HT-29 (cell line): Measurements from ENCODE around the gene RFTN1. TPM values are rescaled to one million over a fixed set of nuclear protein-coding genes. Genes with fewer than 3 reads are reported as not detected.

Experiments
- DNase-seq: peaks from one replicate; pipeline ENCODE4 v3.0.0-alpha.2; 2015; ENCODE audit warnings: low spot score
- total RNA-seq: library from RNA; depleted of rRNA; stranded (reverse); fragments of >200 nt; shearing (Covaris generic); gene quantifications from 2 replicates; pipeline ENCODE4 v1.2.3, GENCODE V29; 2014

Gene RFTN1
- total RNA-seq, 1 experiment from 2014 or later = not detected

GRCh38 chr3:16487511-16488175 lies 25.9 kb downstream of the RFTN1 start:
- no peak for DNase-seq

GRCh38 chr3:16486951-16487480 lies 26.5 kb downstream of the RFTN1 start:
- DNase-seq = no peak

GRCh38 chr3:16486201-16486600 lies 27.3 kb downstream of the RFTN1 start:
- DNase-seq = no peak

- DNase-seq = no peak
These were observed 28.0 kb downstream of the RFTN1 start for GRCh38 chr3:16485395-16485992.

GRCh38 chr3:16484984-16485383 lies 28.5 kb downstream of the RFTN1 start:
- DNase-seq = no peak

GRCh38 chr3:16484216-16484615 lies 29.3 kb downstream of the RFTN1 start:
- DNase-seq = no peak

- no peak for DNase-seq
These were observed 30.5 kb downstream of the RFTN1 start for GRCh38 chr3:16482770-16483531.

- no peak for DNase-seq
These were observed 31.2 kb downstream of the RFTN1 start for GRCh38 chr3:16482194-16482769.

- DNase-seq = no peak
These were observed 32.0 kb downstream of the RFTN1 start for GRCh38 chr3:16481546-16481897.

GRCh38 chr3:16480861-16481545 lies 32.5 kb downstream of the RFTN1 start:
- no peak for DNase-seq

- no peak for DNase-seq
These were observed 35.0 kb downstream of the RFTN1 start for GRCh38 chr3:16478516-16478915.

- DNase-seq = no peak
These were observed 36.0 kb downstream of the RFTN1 start for GRCh38 chr3:16477521-16477920.

GRCh38 chr3:16477056-16477455 lies 36.4 kb downstream of the RFTN1 start:
- no peak for DNase-seq

- no peak for DNase-seq
These were observed 36.9 kb downstream of the RFTN1 start for GRCh38 chr3:16476636-16477035.

- no peak for DNase-seq
These were observed 37.7 kb downstream of the RFTN1 start for GRCh38 chr3:16475766-16476165.

- no peak for DNase-seq
These were observed 38.6 kb downstream of the RFTN1 start for GRCh38 chr3:16474920-16475319.

GRCh38 chr3:16474216-16474615 lies 39.3 kb downstream of the RFTN1 start:
- DNase-seq = no peak

- DNase-seq = no peak
These were observed 40.9 kb downstream of the RFTN1 start for GRCh38 chr3:16472593-16472992.

GRCh38 chr3:16471897-16472296 lies 41.6 kb downstream of the RFTN1 start:
- DNase-seq = no peak

- DNase-seq = no peak
These were observed 42.9 kb downstream of the RFTN1 start for GRCh38 chr3:16470590-16470989.

GRCh38 chr3:16468336-16469098 lies 45.0 kb downstream of the RFTN1 start:
- no peak for DNase-seq
